Esophagus muscularis mucosa (tissue), 4 donors: ENCODE data around the gene NUP98.
"Not testable (repeated sequence)": the region's sequence is repeated elsewhere in the genome, so short reads cannot be mapped to it uniquely, and the experiment has no call there.

Experiments
- EP300 ChIP-seq: sonication (generic); formaldehyde crosslinking; IDR thresholded peaks from one replicate; pipeline ENCODE4 v1.6.1; 2017; ENCODE audit warnings: antibody characterized with exemption
- POLR2A ChIP-seq: fragments of 450-650 bp; IDR thresholded peaks from one replicate; pipeline ENCODE4 v1.6.1; 2017; ENCODE audit warnings: antibody characterized with exemption, moderate library complexity, mild to moderate bottlenecking, low read depth
- TF ChIP-seq, protein P1 (sequence below), 3 experiments: fragments of 200-600 bp in 2 of 3; fragments of 450-650 bp in 1 of 3; sonication (generic) in 2 of 3; IDR thresholded peaks; one replicate each; pipeline ENCODE4 v1.5.1; 2017 to 2019; ENCODE audit warnings: antibody characterized with exemption in 3 of 3, mild to moderate bottlenecking in 2 of 3, moderate library complexity in 1 of 3

DNA sequence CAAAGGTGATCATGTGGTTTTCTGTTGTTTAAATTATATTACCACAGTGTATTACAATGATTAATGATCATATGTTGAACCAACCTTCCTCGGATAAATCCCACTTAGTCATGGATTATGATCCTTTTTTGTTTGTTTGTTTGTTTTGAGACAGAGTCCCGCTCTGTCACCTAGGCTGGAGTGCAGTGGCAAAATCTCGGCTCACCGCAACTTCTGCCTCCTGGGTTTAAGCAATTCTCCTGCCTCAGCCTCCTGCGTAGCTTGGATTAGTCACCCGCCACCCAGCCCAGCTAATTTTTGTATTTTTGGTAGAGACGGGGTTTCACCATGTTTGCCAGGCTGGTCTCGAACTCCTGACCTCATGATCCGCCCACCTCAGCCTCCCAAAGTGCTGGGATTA, 30.5 kb downstream of the NUP98 start:
- TF ChIP-seq EP300, POLR2A: not testable (repeated sequence)
- TF ChIP-seq, protein P1, sequence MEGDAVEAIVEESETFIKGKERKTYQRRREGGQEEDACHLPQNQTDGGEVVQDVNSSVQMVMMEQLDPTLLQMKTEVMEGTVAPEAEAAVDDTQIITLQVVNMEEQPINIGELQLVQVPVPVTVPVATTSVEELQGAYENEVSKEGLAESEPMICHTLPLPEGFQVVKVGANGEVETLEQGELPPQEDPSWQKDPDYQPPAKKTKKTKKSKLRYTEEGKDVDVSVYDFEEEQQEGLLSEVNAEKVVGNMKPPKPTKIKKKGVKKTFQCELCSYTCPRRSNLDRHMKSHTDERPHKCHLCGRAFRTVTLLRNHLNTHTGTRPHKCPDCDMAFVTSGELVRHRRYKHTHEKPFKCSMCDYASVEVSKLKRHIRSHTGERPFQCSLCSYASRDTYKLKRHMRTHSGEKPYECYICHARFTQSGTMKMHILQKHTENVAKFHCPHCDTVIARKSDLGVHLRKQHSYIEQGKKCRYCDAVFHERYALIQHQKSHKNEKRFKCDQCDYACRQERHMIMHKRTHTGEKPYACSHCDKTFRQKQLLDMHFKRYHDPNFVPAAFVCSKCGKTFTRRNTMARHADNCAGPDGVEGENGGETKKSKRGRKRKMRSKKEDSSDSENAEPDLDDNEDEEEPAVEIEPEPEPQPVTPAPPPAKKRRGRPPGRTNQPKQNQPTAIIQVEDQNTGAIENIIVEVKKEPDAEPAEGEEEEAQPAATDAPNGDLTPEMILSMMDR (IDR thresholded peaks at IDR 0.05) = not testable (repeated sequence)
